Activated naive CD8-positive, alpha-beta T cell treated with anti-CD3 and anti-CD28 coated beads, Interleukin-2, amount 10 ng/mL, durations not matched to agents 7 days and 5 days (primary cell): ENCODE data around the gene TPSG1. TPM values are rescaled to one million over a fixed set of nuclear protein-coding genes. Genes with fewer than 3 reads are reported as not detected.
A peak's percentile ranks its signal among the peaks of the same experiment; 100 is the strongest.
"Not testable (repeated sequence)": the region's sequence is repeated elsewhere in the genome, so short reads cannot be mapped to it uniquely, and the experiment has no call there.

Experiments
- ATAC-seq: fragments of 150-1000 bp; cut with Tn5 transposase; one replicate; pipeline ENCODE4 v1.10.0; 2021; ENCODE audit warnings: low read depth, moderate library complexity
- POLR2A ChIA-PET: fragments of 350-600 bp; sonication (Branson Sonifier 250); formaldehyde crosslinking; loops from one replicate; lab custom pipeline; 2021; ENCODE audit warnings: antibody characterized with exemption; lab: Charles Lee
- DNase-seq: peaks from one replicate; pipeline ENCODE4 v3.0.0; 2021
- H3K27ac Mint-ChIP-seq: one replicate; pipeline ENCODE4 v1.8.0; 2022; ENCODE audit warnings: mild to moderate bottlenecking, mixed read lengths
- H3K27me3 Mint-ChIP-seq: one replicate; pipeline ENCODE4 v1.8.0; 2022; ENCODE audit warnings: mild to moderate bottlenecking, moderate library complexity, mixed read lengths
- H3K36me3 Mint-ChIP-seq: one replicate; pipeline ENCODE4 v1.8.0; 2021; ENCODE audit warnings: mild to moderate bottlenecking, mixed read lengths
- H3K4me1 Mint-ChIP-seq: one replicate; pipeline ENCODE4 v1.8.0; 2021; ENCODE audit warnings: mixed read lengths
- H3K4me3 Mint-ChIP-seq: one replicate; pipeline ENCODE4 v1.8.0; 2022; ENCODE audit warnings: mild to moderate bottlenecking, moderate library complexity, mixed read lengths
- H3K9me3 Mint-ChIP-seq: one replicate; pipeline ENCODE4 v1.8.0; 2021; ENCODE audit warnings: mixed read lengths
- total RNA-seq, 2 experiments: library from RNA; stranded (reverse); gene quantifications; one replicate each; pipeline ENCODE4 v1.2.3, GENCODE V29; 2021

Gene TPSG1
- total RNA-seq, 2 experiments from 2014 or later, result not detected

DNA sequence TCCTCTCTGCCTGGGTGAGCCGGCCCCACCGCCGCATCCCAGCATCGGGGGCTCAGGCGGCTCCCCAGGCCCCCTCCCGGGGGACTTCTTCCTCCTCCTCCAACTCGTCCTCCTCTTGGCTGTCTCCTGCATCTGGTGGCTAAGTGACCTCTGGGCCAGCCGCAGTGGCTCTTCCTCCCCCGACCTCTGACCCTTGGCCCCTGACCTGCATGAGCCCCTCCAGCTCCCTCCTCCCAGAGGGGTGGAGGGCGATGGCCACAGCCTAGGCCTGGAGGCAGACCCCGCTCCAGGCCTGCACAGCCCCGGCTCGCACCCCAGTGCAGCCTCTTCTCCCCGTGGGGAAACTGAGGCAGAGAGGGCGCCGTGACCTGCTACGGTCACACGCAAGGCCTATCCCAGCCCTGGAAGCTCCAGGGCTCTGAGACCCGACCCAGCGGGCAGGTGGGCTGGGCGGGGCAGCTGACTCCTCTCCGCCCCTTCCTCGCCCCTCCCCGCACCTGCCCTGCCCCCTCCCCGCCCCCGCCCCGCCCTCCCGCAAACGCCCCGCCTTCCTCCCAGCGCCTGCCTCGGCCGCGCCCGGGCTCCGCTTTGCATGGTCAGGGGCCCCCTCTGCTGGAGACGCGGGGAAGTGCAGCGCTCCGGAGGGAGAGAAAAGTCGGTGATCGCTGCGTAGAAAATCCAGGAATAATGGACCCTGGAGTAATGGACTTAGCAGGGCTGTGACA, 24.1 kb upstream of the TPSG1 start:
- ATAC-seq, result peak; percentile 51
- H3K4me1 Mint-ChIP-seq, POLR2A ChIA-PET, H3K27ac Mint-ChIP-seq, H3K4me3 Mint-ChIP-seq, H3K9me3 Mint-ChIP-seq, H3K36me3 Mint-ChIP-seq, DNase-seq, H3K27me3 Mint-ChIP-seq: not testable (repeated sequence)

DNA sequence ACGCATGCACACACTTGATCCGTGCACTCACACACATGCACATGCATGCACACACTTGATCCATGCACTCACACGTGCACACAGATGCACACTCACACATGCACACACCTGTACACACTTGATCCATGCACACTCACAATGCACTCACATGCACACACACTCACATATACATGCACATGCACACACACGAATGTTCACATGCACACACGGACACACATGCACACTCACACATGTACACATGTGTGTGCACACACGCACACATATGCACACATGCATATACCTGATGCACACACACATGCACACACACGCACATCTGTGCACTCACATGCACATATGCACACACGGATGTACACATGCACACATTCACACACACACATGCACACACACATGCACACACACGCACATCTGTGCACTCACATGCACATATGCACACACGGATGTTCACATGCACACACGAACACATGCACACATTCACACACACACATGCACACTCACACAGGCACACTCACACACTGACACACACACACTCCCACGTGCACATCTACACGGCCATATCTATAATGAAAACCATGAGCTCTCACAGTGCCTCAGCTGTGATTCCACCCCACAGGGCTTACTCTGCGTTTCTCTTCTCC, 23.0 kb upstream of the TPSG1 start:
- POLR2A ChIA-PET, ATAC-seq, H3K4me3 Mint-ChIP-seq, H3K27me3 Mint-ChIP-seq, H3K9me3 Mint-ChIP-seq, H3K36me3 Mint-ChIP-seq, DNase-seq, H3K4me1 Mint-ChIP-seq, H3K27ac Mint-ChIP-seq: not testable (repeated sequence)

DNA sequence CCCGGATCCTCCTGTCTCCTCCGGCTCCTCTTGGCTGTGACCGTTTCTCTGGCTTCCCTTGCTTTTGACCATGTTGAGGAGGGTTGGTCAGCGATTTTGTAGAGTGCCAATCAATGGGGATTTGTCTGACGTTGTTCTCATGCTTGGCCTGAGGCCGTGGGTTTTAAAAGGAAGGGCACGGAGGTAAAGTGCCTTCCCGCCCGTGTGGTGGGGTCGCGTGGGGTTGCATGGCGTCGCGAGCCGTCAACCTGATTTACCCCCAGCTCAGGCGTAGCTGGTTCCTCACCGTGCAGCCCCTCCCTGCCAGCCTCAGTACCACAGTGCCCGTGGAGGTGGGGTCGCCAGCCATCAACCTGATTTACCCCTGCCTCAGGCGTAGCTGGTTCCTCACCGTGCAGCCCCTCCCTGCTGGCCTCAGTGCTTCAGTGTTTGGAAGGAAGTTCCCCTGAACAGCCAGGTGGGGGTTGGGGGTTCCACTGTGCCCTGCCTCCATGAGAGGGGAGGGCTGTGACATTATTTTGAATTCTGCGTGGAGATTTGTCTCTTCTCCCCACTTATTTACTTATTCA, 20.5 kb upstream of the TPSG1 start:
- DNase-seq (no peak), ATAC-seq (no peak)
- Mint-ChIP-seq H3K4me1 (no peaks in the 10 kb centered on the region), H3K4me3 (no peak overlapping the region), H3K9me3 (no peaks in the 10 kb centered on the region), H3K27ac (no peak overlapping the region), H3K36me3 (no peaks in the 10 kb centered on the region), H3K27me3 (peaks cover 2% of the 10 kb centered on the region)
- POLR2A ChIA-PET, result no interaction called here

DNA sequence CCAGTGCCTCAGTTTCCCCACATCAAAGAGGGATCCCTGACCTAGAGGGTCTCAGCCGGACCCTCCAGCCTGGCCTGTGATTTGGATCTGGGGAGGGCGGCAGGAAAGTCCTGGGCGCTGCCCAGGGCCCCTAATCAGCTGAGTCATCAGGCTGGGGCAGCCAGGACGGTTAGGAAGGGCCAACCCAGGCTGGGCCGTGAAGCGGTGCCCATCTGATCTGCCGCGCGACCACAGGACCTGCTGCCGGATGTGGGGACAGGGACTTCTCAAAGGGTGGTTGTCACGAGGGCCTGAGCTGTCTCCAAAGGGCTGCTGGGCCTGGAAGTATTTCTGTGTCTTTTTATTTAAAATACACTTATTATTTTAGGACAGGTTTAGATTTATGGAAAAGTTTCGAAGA, 19.8 kb upstream of the TPSG1 start:
- POLR2A ChIA-PET, result no interaction called here
- no peak for ATAC-seq
- no peaks in the 10 kb centered on the region for H3K36me3 Mint-ChIP-seq
- H3K9me3 Mint-ChIP-seq, result no peaks in the 10 kb centered on the region
- DNase-seq, result no peak
- no peak overlapping the region for H3K4me3 Mint-ChIP-seq
- H3K4me1 Mint-ChIP-seq, result no peaks in the 10 kb centered on the region
- peaks cover 2% of the 10 kb centered on the region for H3K27me3 Mint-ChIP-seq
- no peak overlapping the region for H3K27ac Mint-ChIP-seq

DNA sequence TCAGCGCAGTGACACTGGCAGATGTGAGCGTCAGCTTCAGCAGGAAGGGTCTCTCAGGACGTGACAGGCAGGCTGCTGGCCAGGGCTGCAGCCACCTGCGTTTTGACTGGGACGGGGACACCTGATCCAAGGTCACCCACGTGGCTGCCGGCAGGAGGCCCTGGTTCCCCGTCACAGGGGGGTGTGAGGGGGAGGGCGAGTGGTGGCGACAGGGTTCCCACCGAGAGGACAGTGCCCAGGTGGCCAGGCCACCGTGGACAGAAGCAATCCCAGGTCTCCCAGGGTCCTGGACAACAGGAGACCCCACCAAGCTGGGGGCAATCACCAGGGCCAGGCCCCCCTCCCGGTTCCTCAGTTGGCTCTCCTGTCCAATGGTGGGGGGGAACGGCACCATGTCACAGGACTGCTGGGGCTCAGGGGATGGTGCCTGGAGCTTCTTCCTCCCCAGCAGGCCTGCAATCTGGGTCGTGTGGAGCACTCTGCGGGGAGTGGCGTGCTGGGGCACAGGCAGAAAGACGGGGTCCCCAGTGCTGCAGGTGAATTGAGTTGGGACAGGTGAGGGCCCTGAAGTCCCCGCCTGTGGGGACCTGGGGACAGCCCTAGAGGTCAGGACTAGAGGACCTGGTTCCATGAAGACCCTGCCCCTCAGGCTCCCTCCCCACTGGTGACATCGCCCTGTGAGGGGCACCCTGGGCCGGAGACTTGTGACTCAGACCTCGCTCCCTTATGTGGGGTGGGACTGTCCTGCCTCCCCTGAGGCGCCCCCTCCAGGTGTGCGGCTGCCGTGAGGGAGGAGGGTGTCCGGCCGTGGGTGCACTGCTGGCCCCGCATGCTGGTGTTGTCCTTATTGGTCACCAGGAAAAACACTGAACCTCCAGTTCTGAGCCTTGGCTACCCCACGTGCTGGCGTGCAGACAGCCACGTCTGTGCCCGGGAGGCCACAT, 19.1 kb upstream of the TPSG1 start:
- H3K36me3 Mint-ChIP-seq, ATAC-seq, H3K27ac Mint-ChIP-seq, H3K9me3 Mint-ChIP-seq, DNase-seq, H3K4me3 Mint-ChIP-seq, POLR2A ChIA-PET, H3K27me3 Mint-ChIP-seq, H3K4me1 Mint-ChIP-seq: not testable (repeated sequence)

DNA sequence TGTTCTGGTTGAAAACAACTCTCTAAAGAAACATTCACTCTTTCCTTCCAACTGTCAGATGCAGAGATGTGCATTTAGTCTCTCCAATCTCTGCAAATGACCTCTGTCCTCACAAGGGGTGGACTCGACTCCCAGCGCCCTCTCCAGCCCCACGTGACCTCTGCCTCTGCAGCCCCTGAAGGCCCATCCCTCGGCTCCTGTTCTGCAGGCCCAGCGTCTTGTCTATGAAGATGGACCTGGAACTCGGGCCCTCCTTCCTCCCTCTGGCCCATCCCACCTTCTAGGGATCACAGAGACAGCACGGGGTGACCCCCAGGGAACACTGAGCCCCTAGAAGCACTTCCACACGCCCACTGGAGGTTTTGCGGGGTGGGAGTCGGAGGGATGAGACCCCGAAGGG, 18.3 kb upstream of the TPSG1 start:
- POLR2A ChIA-PET, DNase-seq, H3K27ac Mint-ChIP-seq, H3K36me3 Mint-ChIP-seq, H3K4me3 Mint-ChIP-seq, H3K4me1 Mint-ChIP-seq, H3K9me3 Mint-ChIP-seq, ATAC-seq, H3K27me3 Mint-ChIP-seq: not testable (repeated sequence)

DNA sequence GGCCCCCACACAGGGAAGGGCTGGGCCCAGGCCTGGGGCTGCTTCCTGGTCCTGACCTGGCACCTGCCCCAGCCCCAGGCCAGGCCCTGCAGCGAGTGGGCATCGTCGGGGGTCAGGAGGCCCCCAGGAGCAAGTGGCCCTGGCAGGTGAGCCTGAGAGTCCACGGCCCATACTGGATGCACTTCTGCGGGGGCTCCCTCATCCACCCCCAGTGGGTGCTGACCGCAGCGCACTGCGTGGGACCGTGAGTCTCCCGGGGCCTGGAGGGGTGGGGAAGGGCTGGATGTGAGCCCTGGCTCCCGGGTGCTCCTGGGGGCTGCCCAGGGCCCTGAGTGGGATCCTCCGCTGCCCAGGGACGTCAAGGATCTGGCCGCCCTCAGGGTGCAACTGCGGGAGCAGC, 16.0 kb upstream of the TPSG1 start:
- H3K9me3 Mint-ChIP-seq, H3K4me3 Mint-ChIP-seq, H3K27me3 Mint-ChIP-seq, H3K36me3 Mint-ChIP-seq, POLR2A ChIA-PET, H3K4me1 Mint-ChIP-seq, DNase-seq, ATAC-seq, H3K27ac Mint-ChIP-seq: not testable (repeated sequence)

DNA sequence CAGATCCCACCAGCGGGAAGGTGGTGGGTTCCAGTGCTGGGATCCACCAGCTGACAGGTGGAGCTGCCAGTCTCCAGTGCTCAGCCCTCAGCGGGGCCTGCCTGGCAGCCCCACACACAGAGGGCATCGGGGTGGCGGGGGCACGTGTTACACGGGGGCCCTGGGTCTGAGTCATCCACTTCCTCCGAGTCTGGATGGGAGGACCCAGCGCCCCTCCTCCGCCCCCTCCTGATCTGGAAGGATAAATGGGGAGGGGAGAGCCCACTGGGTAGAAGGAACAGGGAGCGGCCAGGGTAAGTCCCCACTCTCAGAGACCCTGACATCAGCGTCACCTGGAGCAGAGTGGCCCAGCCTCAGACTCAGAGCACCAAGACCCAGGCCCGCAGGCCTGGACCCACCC, 15.4 kb upstream of the TPSG1 start, which contains the start of gene TPSAB1:
TPSAB1 (plus strand) TSS at position 270 of the 400 bp plus-strand sequence. CDS start 234 bp downstream, outside the sequence.
- H3K27me3 Mint-ChIP-seq, H3K27ac Mint-ChIP-seq, H3K4me1 Mint-ChIP-seq, POLR2A ChIA-PET, H3K9me3 Mint-ChIP-seq, ATAC-seq, H3K36me3 Mint-ChIP-seq, DNase-seq, H3K4me3 Mint-ChIP-seq: not testable (repeated sequence)

DNA sequence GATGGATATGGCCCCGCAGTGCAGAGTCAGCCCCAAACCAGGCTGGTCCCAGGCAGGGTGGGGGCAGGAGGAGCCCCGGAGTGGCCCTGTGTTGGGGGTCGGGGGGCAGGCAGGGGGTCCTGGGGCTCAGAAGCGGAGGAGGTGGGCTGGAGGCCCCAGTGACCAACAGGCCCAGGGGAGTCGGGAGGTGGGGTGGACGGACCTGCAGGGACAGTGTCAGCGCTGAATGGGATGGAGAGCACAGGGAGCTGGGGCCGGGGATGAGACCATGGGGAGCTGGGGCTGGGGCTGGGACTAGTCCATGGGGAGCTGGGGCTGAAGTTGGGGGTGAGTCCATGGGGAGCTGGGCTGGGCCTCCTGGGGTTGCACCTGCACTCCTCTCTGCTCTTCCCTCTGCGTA, 14.5 kb upstream of the TPSG1 start:
- POLR2A ChIA-PET, H3K36me3 Mint-ChIP-seq, H3K27me3 Mint-ChIP-seq, H3K4me1 Mint-ChIP-seq, H3K9me3 Mint-ChIP-seq, ATAC-seq, DNase-seq, H3K4me3 Mint-ChIP-seq, H3K27ac Mint-ChIP-seq: not testable (repeated sequence)

DNA sequence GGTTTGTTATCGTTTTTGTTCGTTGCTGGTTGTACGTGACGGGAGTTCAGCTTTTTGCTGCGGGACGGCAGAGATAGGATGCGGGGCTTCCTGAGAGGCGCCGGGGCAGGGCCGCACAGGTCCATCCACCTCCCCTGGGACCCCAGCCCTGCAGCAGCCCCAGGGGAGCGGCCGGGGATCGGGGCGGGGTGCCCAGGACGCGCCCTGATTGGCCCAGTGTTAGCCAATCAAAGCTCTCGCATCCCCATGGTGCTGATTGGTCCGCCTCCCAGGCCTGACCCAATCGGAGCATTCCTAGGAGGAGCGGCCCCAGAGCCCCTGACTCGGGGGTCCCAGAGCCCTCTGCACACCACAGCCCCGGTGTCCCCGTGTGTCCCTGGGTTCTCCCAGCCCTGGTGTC, 13.8 kb upstream of the TPSG1 start:
- H3K9me3 Mint-ChIP-seq, H3K27ac Mint-ChIP-seq, H3K4me3 Mint-ChIP-seq, ATAC-seq, H3K36me3 Mint-ChIP-seq, H3K27me3 Mint-ChIP-seq, H3K4me1 Mint-ChIP-seq, POLR2A ChIA-PET, DNase-seq: not testable (repeated sequence)

DNA sequence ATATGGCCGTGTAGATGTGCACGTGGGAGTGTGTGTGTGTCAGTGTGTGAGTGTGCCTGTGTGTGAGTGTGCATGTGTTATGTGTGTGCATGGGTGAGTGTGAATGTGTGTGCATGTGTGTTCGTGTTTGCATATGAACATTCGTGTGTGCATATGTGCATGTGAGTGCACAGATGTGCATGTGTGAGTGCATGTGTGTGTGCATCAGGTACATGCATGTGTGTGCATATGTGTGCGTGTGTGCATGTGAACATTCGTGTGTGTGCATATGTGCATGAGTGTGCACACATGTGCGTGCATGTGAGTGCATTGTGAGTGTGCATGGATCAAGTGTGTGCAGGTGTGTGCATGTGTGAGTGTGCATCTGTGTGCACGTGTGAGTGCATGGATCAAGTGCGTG, 12.9 kb upstream of the TPSG1 start:
- Mint-ChIP-seq H3K27me3 (no peaks in the 10 kb centered on the region), H3K36me3 (no peaks in the 10 kb centered on the region), H3K27ac (no peak overlapping the region), H3K9me3 (no peaks in the 10 kb centered on the region), H3K4me3 (no peak overlapping the region), H3K4me1 (no peaks in the 10 kb centered on the region)
- no peak for ATAC-seq
- POLR2A ChIA-PET, result no interaction called here
- no peak for DNase-seq

DNA sequence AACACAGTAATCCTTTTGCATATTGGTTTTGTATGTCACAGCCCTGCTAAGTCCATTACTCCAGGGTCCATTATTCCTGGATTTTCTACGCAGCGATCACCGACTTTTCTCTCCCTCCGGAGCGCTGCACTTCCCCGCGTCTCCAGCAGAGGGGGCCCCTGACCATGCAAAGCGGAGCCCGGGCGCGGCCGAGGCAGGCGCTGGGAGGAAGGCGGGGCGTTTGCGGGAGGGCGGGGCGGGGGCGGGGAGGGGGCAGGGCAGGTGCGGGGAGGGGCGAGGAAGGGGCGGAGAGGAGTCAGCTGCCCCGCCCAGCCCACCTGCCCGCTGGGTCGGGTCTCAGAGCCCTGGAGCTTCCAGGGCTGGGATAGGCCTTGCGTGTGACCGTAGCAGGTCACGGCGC, 11.6 kb upstream of the TPSG1 start:
- H3K27me3 Mint-ChIP-seq, H3K27ac Mint-ChIP-seq, H3K4me3 Mint-ChIP-seq, DNase-seq, H3K4me1 Mint-ChIP-seq, POLR2A ChIA-PET, H3K36me3 Mint-ChIP-seq, H3K9me3 Mint-ChIP-seq: not testable (repeated sequence)
- ATAC-seq, result peak; percentile 48

DNA sequence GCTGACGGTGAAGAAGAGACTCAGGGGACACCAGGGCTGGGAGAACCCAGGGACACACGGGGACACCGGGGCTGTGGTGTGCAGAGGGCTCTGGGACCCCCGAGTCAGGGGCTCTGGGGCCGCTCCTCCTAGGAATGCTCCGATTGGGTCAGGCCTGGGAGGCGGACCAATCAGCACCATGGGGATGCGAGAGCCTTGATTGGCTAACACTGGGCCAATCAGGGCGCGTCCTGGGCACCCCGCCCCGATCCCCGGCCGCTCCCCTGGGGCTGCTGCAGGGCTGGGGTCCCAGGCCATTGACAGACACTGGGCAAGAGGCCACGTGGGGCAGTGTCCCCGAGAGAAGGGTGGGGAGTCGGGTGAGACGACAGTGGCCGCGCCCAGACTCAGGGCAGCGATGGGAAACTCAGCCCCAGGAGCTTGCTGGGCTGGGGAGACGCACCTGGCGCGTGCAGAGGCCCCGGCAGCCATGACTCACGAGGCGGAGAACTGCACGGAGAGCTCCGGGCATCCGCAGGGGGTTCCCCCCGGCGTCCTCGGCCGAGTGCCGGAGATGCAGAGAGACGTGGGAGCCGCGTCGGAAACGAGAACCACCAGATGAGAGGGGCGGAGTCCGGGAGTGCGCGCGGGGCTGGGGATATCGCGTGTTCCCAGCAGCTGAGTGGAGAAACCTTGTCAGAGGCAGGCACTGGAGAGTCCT, 7.1 kb upstream of the TPSG1 start:
- ATAC-seq, H3K27ac Mint-ChIP-seq, DNase-seq, H3K4me3 Mint-ChIP-seq, H3K27me3 Mint-ChIP-seq, H3K9me3 Mint-ChIP-seq, H3K4me1 Mint-ChIP-seq, POLR2A ChIA-PET, H3K36me3 Mint-ChIP-seq: not testable (repeated sequence)
